GM12878 (cell line): Measurements from ENCODE around the gene RBM15B. TPM values are rescaled to one million over a fixed set of nuclear protein-coding genes. Genes with fewer than 3 reads are reported as not detected.

Experiments
- ATAC-seq: fragments of 200-7000 bp; cut with Tn5 transposase; 3 replicates; pipeline ENCODE4 v1.9.1; 2020; ENCODE audit warnings: mild to moderate bottlenecking, moderate library complexity
- BruUV-seq: library from RNA; stranded (reverse); fragments of 400-500 nt; replicated peaks from 2 replicates; lab custom pipeline; 2021; lab: Mats Ljungman, UMichigan
- CTCF ChIA-PET: fragments of 300-600 bp; sonication (Branson Sonifier 250); formaldehyde crosslinking; extraction: SDS; loops from one replicate; lab custom pipeline; 2021; ENCODE audit warnings: inconsistent platforms; lab: Yijun Ruan, JAX
- POLR2A ChIA-PET: fragments of 350-600 bp; formaldehyde crosslinking; extraction: SDS; loops from one replicate; lab custom pipeline; 2021; ENCODE audit warnings: inconsistent platforms; lab: Charles Lee
- RAD21 ChIA-PET: fragments of 300-600 bp; sonication (Branson Sonifier 250); formaldehyde crosslinking; loops from one replicate; lab custom pipeline; 2023; ENCODE audit warnings: antibody characterized with exemption; ENCODE audit not compliant: unreplicated experiment; lab: Charles Lee
- SMC1A ChIA-PET: fragments of 300-600 bp; sonication (Branson Sonifier 250); formaldehyde crosslinking; loops from one replicate; lab custom pipeline; 2023; ENCODE audit not compliant: unreplicated experiment, uncharacterized antibody; lab: Charles Lee
- DNase-seq: peaks from one replicate; pipeline ENCODE4 v3.0.0-alpha.2; 2011; ENCODE audit warnings: low read depth, low spot score
- FAIRE-seq: peaks from 3 replicates; lab custom pipeline; 2011; peaks lifted over from hg19 to GRCh38; lab: Jason Lieb, UNC
- H2AFZ ChIP-seq: 2 replicates; pipeline ENCODE4 v1.6.0; 2011; ENCODE audit warnings: low read depth, low read length, control low read depth; ENCODE audit not compliant: control insufficient read depth
- H3K27ac ChIP-seq: 2 replicates; pipeline ENCODE4 v1.5.1; 2011; ENCODE audit warnings: control low read depth; ENCODE audit not compliant: control insufficient read depth, insufficient read depth
- H3K27me3 ChIP-seq, 2 experiments: replicated peaks in 1 of 2; 2 replicates each; pipeline versions ENCODE4 v1.6.0 to v1.6.1; 2011; ENCODE audit warnings: low read length in 1 of 2; ENCODE audit not compliant: control insufficient read depth in 2 of 2, insufficient read depth in 2 of 2
- H3K36me3 ChIP-seq, 2 experiments: 2 replicates each; pipeline ENCODE4 v1.5.1; 2011; ENCODE audit warnings: low read length in 1 of 2; ENCODE audit not compliant: control insufficient read depth in 2 of 2, insufficient read depth in 2 of 2
- H3K4me1 ChIP-seq: 2 replicates; pipeline ENCODE4 v1.6.1; 2011; ENCODE audit warnings: mild to moderate bottlenecking, low read length, moderate library complexity, mixed read lengths; ENCODE audit not compliant: control insufficient read depth, insufficient read depth
- H3K4me2 ChIP-seq: 2 replicates; pipeline ENCODE4 v1.6.0; 2011; ENCODE audit warnings: control low read depth; ENCODE audit not compliant: control insufficient read depth, insufficient read depth
- H3K4me3 ChIP-seq: fragments of 200-600 bp; sonication (generic); 2 replicates; pipeline ENCODE4 v1.5.1; 2016
- H3K79me2 ChIP-seq: 2 replicates; pipeline ENCODE4 v1.6.0; 2011; ENCODE audit warnings: low read length; ENCODE audit not compliant: control insufficient read depth, insufficient read depth
- H3K9ac ChIP-seq: 2 replicates; pipeline ENCODE4 v1.8.0; 2011; ENCODE audit warnings: low read length, control low read depth, mixed read lengths; ENCODE audit not compliant: control insufficient read depth, insufficient read depth
- H3K9me3 ChIP-seq: replicated peaks from 3 replicates; pipeline ENCODE4 v1.5.1; 2011; ENCODE audit warnings: mild to moderate bottlenecking, low read length; ENCODE audit not compliant: control insufficient read depth, insufficient read depth
- H4K20me1 ChIP-seq: 2 replicates; pipeline ENCODE4 v1.6.0; 2011; ENCODE audit not compliant: control insufficient read depth, insufficient read depth
- CBX5 ChIP-seq: sonication (generic); IDR thresholded peaks from 2 replicates; pipeline ENCODE4 v1.6.1; 2016; ENCODE audit warnings: low read depth, moderate library complexity, mild to moderate bottlenecking, inconsistent platforms
- MYC ChIP-seq: IDR thresholded peaks from 2 replicates; pipeline ENCODE4 v1.6.1; 2011; ENCODE audit warnings: mild to moderate bottlenecking, low read length, moderate library complexity, inconsistent platforms; ENCODE audit not compliant: insufficient read depth, insufficient replicate concordance, insufficient read length, severe bottlenecking
- NR2F1 ChIP-seq: fragments of 450-650 bp; conservative IDR thresholded peaks from 2 replicates; pipeline ENCODE4 v1.6.1; 2017; ENCODE audit warnings: mild to moderate bottlenecking
- PML ChIP-seq: IDR thresholded peaks from 2 replicates; pipeline ENCODE4 v1.6.1; 2012; ENCODE audit warnings: low read length, inconsistent platforms
- POLR2A ChIP-seq: IDR thresholded peaks from 2 replicates; pipeline ENCODE4 v1.6.1; 2011; ENCODE audit warnings: low read depth, mild to moderate bottlenecking, low read length
- ZBED1 ChIP-seq: IDR thresholded peaks from 2 replicates; pipeline ENCODE4 v1.6.1; 2016; ENCODE audit warnings: borderline replicate concordance
- WGBS: methylation state at CpG from one replicate; pipeline ENCODE4 v1.1.6; 2016; ENCODE audit warnings: low lambda C conversion rate; ENCODE audit not compliant: insufficient replicate concordance, insufficient coverage; ENCODE audit errors: missing lambda C conversion rate; 5-methylcytosine and 5-hydroxymethylcytosine counted together
- in situ Hi-C: fragments of 300-500 bp; cut with MboI; formaldehyde crosslinking; loops from 9 replicates; pipeline ENCODE4 v1.14.3; 2018; ENCODE audit warnings: mixed read lengths
- intact Hi-C: fragments of 100-400 bp; cut with micrococcal nuclease; formaldehyde crosslinking; loops from one replicate; pipeline ENCODE4 v1.14.2; 2022; ENCODE audit not compliant: unreplicated experiment
- polyA plus RNA-seq, 11 experiments: library from polyadenylated mRNA; depleted of rRNA in 4 of 11; unstranded in 6 of 11; stranded (reverse) in 5 of 11; fragments of >200 nt; fragmentation: Nextera tagmentation in 4 of 11; fragmentation: Illumina TruSeq in 1 of 11; extraction: Ambion mirVana in 4 of 11; extraction: Trizol in 1 of 11; gene quantifications; 1 replicate in 1 of 11; 2 replicates in 10 of 11; pipeline versions ENCODE4 v1.2.1 to v1.2.3, GENCODE V29; 2011 to 2016; ENCODE audit warnings: inconsistent platforms in 2 of 11, missing spikeins in 2 of 11, low read depth in 1 of 11
- total RNA-seq, 4 experiments: library from RNA; depleted of rRNA in 3 of 4; stranded (reverse); fragments of >200 nt in 3 of 4; fragmentation: Illumina TruSeq in 1 of 4; extraction: Trizol in 1 of 4; gene quantifications; 2 replicates each; pipeline versions ENCODE4 v1.2.1 to v1.2.3, GENCODE V29; 2013 to 2021

RBM15B gene
- total and polyA plus RNA-seq, 10 of the 15 experiments (the other 5 are each of a cell fraction or from before 2014, with no cell fraction given): 2.4 to 34.5 (median 19.1) TPM

DNA sequence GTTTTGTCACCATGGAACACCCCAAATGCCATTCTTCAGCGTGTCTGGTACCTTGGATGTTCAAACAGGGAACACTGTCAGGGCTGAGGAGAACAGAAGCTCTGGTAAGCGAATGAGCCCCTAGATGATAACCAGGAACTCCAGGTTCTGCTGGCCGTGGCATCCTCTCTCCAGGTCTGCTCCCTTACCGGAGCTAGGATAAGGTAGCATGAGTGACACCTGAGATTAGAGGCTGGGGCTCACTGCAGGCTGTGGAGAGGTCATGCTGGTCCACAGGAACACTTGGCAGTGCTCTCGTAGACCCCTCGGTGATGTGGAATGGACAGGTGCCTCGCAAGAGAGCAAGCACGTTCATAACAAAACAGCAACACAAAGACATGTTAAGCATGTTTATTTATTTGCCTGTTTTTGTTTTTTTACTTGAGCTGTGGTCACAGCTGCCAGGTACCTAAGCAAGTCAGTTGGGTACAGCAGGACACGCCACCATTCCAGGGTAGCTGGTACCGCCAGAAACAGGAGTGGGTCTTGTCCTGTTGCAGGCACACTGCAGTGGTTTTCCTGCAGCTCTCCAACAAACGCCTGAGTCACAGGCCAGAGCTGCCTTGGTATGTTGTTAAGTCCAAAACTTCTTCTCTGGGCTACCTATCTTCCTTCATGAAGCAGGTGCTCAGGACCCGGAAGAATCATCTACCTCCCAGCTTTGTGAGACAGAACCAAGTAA is 4.6 kb downstream of the RBM15B start:
- TF ChIP-seq ZBED1 (peak; percentile 27; the same call in 1 of the 2 replicates), NR2F1 (no peak), PML (0 out of 2 replicates have a peak, but pooled peaks have one; percentile 13), CBX5 (0 out of 2 replicates have a peak, but pooled peaks have one; percentile 15)
- TF ChIP-seq, all 136 proteins: peak for 3
- Histone ChIP-seq H3K27ac (no peak overlapping the region), H3K4me2 (no peak overlapping the region), H3K79me2 (peaks cover 38% of the 10 kb centered on the region), H3K4me3 (no peak overlapping the region), H3K9ac (no peak overlapping the region), H3K4me1 (peaks cover 12% of the 10 kb centered on the region), H3K27me3 (no peaks in the 10 kb centered on the region), H4K20me1 (peaks cover 11% of the 10 kb centered on the region; the same call in 1 of the 2 replicates), H3K36me3 (peaks cover 18 to 46% of the 10 kb centered on the region in 2 experiments), H2AFZ (no peak overlapping the region), H3K9me3 (no peaks in the 10 kb centered on the region)
- ChIA-PET POLR2A (no interaction called here), SMC1A (no interaction called here), RAD21 (no interaction called here), CTCF (no interaction called here)
- in situ Hi-C loops (loop anchor here (10.0 kb wide), 1 partner anchor 1061 kb away; no protein-coding TSS in a partner anchor), intact Hi-C loops (no loop called here)
- WGBS: 76% methylated on average over 12 of the region's 12 CpGs
- DNase-seq (no peak), FAIRE-seq (peak; percentile 31), ATAC-seq (no peak)
- BruUV-seq: no TSS peak

DNA sequence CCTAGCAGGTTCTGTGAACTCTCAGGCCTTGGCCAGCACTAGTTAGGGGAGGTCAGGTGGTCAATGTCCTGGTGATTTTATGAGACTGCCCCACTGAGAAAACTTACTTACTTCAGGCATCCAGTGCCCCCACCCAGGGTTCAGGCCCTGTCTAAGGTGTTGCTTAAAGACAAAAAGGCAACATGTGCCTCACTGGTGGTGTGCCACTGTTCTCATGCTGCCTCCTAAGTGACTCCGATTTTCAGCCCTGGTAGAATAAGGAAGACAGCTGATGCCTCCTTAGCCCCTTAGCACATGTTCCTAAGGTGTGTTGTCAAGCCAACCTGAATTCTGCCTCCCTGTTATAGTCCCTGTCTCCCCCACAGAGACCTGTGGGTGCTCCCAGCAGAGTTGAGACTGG is 5.3 kb downstream of the RBM15B start:
- TF ChIP-seq POLR2A (0 out of 2 replicates have a peak, but pooled peaks have one; percentile 27), MYC (no peak)
- peaks cover 20 to 46% of the 10 kb centered on the region in 2 experiments for H3K36me3 ChIP-seq
- DNase-seq (no peak), ATAC-seq (no peak), FAIRE-seq (no peak)
- H2AFZ ChIP-seq: no peak overlapping the region
- H3K79me2 ChIP-seq: peaks cover 36% of the 10 kb centered on the region
- RAD21 ChIA-PET: no interaction called here
- intact Hi-C loops: no loop called here
- peaks cover 11% of the 10 kb centered on the region; the same call in 1 of the 2 replicates for H4K20me1 ChIP-seq
- H3K9me3 ChIP-seq: no peaks in the 10 kb centered on the region
- no TSS peak for BruUV-seq
- H3K9ac ChIP-seq: no peak overlapping the region
- in situ Hi-C loops: loop anchor here (10.0 kb wide), 1 partner anchor 1062 kb away; no protein-coding TSS in a partner anchor
- SMC1A ChIA-PET: interaction anchor here (0.8 kb wide), 1 partner anchor 9 kb away, joined by 3 read pairs; no protein-coding TSS in a partner anchor
- peaks cover 11% of the 10 kb centered on the region for H3K4me1 ChIP-seq
- POLR2A ChIA-PET: interaction anchor here (0.6 kb wide), 1 partner anchor 10 kb away, joined by 11 read pairs; no protein-coding TSS in a partner anchor
- 100% methylated on average over 1 of the region's 1 CpG for WGBS
- CTCF ChIA-PET: no interaction called here
- no peak overlapping the region for H3K4me2 ChIP-seq
- H3K27ac ChIP-seq: no peak overlapping the region
- no peak overlapping the region for H3K4me3 ChIP-seq
- H3K27me3 ChIP-seq: no peaks in the 10 kb centered on the region
